ENCODE data around the gene EGLN1.

EGLN1 gene

DNA sequence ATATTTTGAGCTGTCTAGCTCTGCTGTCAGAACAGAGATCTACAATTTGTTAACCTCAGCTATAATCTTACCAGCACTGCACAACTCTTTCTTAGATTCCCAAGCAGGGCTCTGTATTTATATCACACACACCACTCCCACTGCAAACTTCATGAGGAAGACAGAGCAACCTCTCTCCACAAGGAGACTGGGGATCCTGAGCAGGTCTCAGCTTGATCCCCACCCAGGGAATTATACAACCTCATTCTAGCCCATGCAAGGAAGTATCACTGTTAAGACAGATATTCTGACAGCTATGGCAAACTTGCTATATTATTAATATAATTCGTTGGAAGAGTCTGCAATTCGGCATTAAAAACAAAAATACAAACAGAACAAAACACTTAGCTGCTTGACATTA, 40.4 kb downstream of the EGLN1 start:
- Histone ChIP-seq H3K36me3 (no peaks in the 10 kb centered on the region), H3K27me3 (no peaks in the 10 kb centered on the region), H3K9me3 (no peaks in the 10 kb centered on the region), H3K4me1 (peaks cover 0 to 36% (median 14%) of the 10 kb centered on the region in 4 donors), H3K4me3 (no peak overlapping the region), H3K27ac (no peak overlapping the region)
- no peak for TF ChIP-seq CTCF (IDR thresholded peaks at IDR 0.05)
- no peak for DNase-seq
- intact Hi-C loops (cut with DNase I; ENCODE audit: low total_unique reads), result no loop called here

- intact Hi-C loops (cut with DNase I; ENCODE audit: low total_unique reads), result no loop called here
- no peak for TF ChIP-seq CTCF (IDR thresholded peaks at IDR 0.05)
Observed at GRCh38 chr1:231376875-231377549, 45.1 kb downstream of the EGLN1 start.

DNA sequence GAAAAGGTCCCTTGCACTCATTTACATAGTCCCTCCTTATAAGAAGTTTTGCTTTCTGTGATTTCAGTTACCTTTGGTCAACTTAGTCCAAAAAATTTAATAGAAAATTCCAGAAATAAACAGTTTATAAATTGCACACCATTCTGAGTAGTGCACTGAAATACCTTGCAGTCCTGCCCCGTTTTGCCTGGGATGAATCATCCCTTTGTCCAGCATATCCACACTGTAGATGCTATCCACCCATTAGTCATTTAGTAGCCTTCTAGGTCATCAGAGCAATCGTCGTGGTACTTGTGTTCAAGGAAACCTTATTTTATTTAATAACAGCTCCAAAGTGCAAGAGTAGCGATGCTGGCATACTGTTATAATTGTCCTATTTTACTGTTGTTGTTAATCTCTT, 46.0 kb downstream of the EGLN1 start:
- no peak overlapping the region for H3K4me3 ChIP-seq
- H3K4me1 ChIP-seq, result peaks cover 0 to 13% (median 4%) of the 10 kb centered on the region in 4 donors
- no peak for TF ChIP-seq CTCF (IDR thresholded peaks at IDR 0.05)
- DNase-seq, result no peak
- intact Hi-C loops (cut with DNase I; ENCODE audit: low total_unique reads), result no loop called here
- no peaks in the 10 kb centered on the region for H3K36me3 ChIP-seq
- no peaks in the 10 kb centered on the region for H3K9me3 ChIP-seq
- H3K27ac ChIP-seq, result no peak overlapping the region
- no peaks in the 10 kb centered on the region for H3K27me3 ChIP-seq

More at GRCh38 chr1:231376875-231377549, 45.1 kb downstream of the EGLN1 start:
- Histone ChIP-seq H3K27me3 (no peaks in the 10 kb centered on the region), H3K4me3 (no peak overlapping the region), H3K4me1 (peaks cover 0 to 18% (median 7%) of the 10 kb centered on the region in 4 donors), H3K9me3 (no peaks in the 10 kb centered on the region), H3K27ac (no peak overlapping the region), H3K36me3 (no peaks in the 10 kb centered on the region)
- no peak for DNase-seq

GRCh38 chr1:231374394-231374793, 47.7 kb downstream of the EGLN1 start:
- no peak overlapping the region for H3K4me3 ChIP-seq
- H3K36me3 ChIP-seq, result peaks cover 0 to 6% (median 5%) of the 10 kb centered on the region in 3 donors
- TF ChIP-seq CTCF (IDR thresholded peaks at IDR 0.05), result no peak
- intact Hi-C loops (cut with DNase I; ENCODE audit: low total_unique reads), result no loop called here
- DNase-seq, result no peak
- no peaks in the 10 kb centered on the region for H3K27me3 ChIP-seq
- no peaks in the 10 kb centered on the region for H3K9me3 ChIP-seq
- no peak overlapping the region for H3K27ac ChIP-seq
- H3K4me1 ChIP-seq, result peaks cover 0 to 13% (median 4%) of the 10 kb centered on the region in 4 donors

GRCh38 chr1:231372501-231372900, 49.6 kb downstream of the EGLN1 start:
- intact Hi-C loops (cut with DNase I; ENCODE audit: low total_unique reads), result no loop called here
- peaks cover 0 to 23% (median 13%) of the 10 kb centered on the region in 3 donors for H3K36me3 ChIP-seq

More at GRCh38 chr1:231372501-231372900, 49.6 kb downstream of the EGLN1 start:
- Histone ChIP-seq H3K27ac (no peak overlapping the region), H3K4me1 (peaks cover 0 to 7% (median 3%) of the 10 kb centered on the region in 4 donors), H3K9me3 (no peaks in the 10 kb centered on the region), H3K27me3 (no peaks in the 10 kb centered on the region), H3K4me3 (no peak overlapping the region)
- no peak for TF ChIP-seq CTCF (IDR thresholded peaks at IDR 0.05)
- no peak for DNase-seq

All from tibial artery (tissue), 4 donors.